ENCODE data around the gene ELK1. TPM values are rescaled to one million over a fixed set of nuclear protein-coding genes. Genes with fewer than 3 reads are reported as not detected.

Gene ELK1
- total and polyA plus RNA-seq, 2 experiments from 2014 or later = 19.2 to 39.5 TPM

DNA sequence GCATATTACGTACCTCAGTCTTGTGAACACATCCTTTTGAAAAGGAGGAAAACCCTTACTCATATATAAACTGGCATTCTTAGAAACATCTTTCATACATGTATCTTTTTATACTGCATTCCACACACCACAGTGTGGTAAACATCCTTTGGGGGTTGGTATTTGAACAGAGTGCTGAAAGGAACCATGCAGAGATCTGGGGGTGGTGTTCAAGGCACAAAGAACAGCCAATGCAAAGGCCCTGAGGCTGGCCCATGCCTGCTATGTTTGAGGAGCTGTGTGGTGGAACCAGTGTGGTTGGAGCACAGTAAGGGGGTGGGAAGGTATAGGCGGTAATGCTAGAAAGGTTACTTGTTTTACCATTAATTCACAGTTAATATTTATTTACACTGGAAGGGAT, 2.0 kb downstream of the ELK1 start:
- Histone ChIP-seq H2AFZ (no peak overlapping the region), H3K4me2 (no peak overlapping the region), H3K4me3 (no peak overlapping the region), H3K79me2 (replicated peaks; ENCODE audit: insufficient read depth) (peaks cover 28% of the 10 kb centered on the region), H3K27ac (ENCODE audit: low read depth) (no peak overlapping the region), H4K20me1 (replicated peaks; ENCODE audit: insufficient read depth) (no peaks in the 10 kb centered on the region; the same call in 1 of the 2 replicates), H3K9me2 (ENCODE audit: insufficient read depth) (no peaks in the 10 kb centered on the region), H3K27me3 (ENCODE audit: insufficient read depth) (no peaks in the 10 kb centered on the region), H3K36me3 (ENCODE audit: insufficient read depth) (no peaks in the 10 kb centered on the region; the same call in 1 of the 2 replicates), H3F3A (replicated peaks; ENCODE audit: low read depth) (no peaks in the 10 kb centered on the region), H3K4me1 (ENCODE audit: insufficient read depth) (peaks cover 3% of the 10 kb centered on the region; the same call in 1 of the 2 replicates)
- peak overlapping the region; percentile 33; the same call in 2 of the 3 replicates for H3K4me3 Mint-ChIP-seq
- no peaks in the 10 kb centered on the region for H3K9me3 Mint-ChIP-seq
- H3K36me3 Mint-ChIP-seq (ENCODE audit: low read depth) = peaks cover 24% of the 10 kb centered on the region
- ATAC-seq (no peak), DNase-seq (ENCODE audit: low spot score) (no peak)
- H3K4me1 Mint-ChIP-seq = peaks cover 23% of the 10 kb centered on the region
- H3K27me3 Mint-ChIP-seq (ENCODE audit: insufficient read depth, low read depth, poor library complexity) = peaks cover 11% of the 10 kb centered on the region
- peak overlapping the region; percentile 27; the same call in 1 of the 2 replicates for H3K27ac Mint-ChIP-seq
- TF ChIP-seq JUNB (IDR thresholded peaks at IDR 0.05; ENCODE audit: unreplicated experiment) (no peak), ZNF331 (CRISPR knock-in tag; IDR thresholded peaks at IDR 0.05; ENCODE audit: low read depth) (no peak), CREB1 (CRISPR knock-in tag; IDR thresholded peaks at IDR 0.05; ENCODE audit: low read depth) (no peak), ZNF114 (CRISPR knock-in tag; IDR thresholded peaks at IDR 0.05) (no peak), NANOG (IDR thresholded peaks at IDR 0.05; ENCODE audit: borderline replicate concordance) (no peak), STAT1 (IDR thresholded peaks at IDR 0.05; ENCODE audit: unreplicated experiment) (no peak), EZH2phosphoT487 (IDR thresholded peaks at IDR 0.05; ENCODE audit: unreplicated experiment) (no peak), EZH2 (IDR thresholded peaks at IDR 0.05; ENCODE audit: low read depth, unreplicated experiment) (no peak), POLR2AphosphoS5 (IDR thresholded peaks at IDR 0.05; ENCODE audit: low read depth) (no peak)
- TF ChIP-seq, protein P1, sequence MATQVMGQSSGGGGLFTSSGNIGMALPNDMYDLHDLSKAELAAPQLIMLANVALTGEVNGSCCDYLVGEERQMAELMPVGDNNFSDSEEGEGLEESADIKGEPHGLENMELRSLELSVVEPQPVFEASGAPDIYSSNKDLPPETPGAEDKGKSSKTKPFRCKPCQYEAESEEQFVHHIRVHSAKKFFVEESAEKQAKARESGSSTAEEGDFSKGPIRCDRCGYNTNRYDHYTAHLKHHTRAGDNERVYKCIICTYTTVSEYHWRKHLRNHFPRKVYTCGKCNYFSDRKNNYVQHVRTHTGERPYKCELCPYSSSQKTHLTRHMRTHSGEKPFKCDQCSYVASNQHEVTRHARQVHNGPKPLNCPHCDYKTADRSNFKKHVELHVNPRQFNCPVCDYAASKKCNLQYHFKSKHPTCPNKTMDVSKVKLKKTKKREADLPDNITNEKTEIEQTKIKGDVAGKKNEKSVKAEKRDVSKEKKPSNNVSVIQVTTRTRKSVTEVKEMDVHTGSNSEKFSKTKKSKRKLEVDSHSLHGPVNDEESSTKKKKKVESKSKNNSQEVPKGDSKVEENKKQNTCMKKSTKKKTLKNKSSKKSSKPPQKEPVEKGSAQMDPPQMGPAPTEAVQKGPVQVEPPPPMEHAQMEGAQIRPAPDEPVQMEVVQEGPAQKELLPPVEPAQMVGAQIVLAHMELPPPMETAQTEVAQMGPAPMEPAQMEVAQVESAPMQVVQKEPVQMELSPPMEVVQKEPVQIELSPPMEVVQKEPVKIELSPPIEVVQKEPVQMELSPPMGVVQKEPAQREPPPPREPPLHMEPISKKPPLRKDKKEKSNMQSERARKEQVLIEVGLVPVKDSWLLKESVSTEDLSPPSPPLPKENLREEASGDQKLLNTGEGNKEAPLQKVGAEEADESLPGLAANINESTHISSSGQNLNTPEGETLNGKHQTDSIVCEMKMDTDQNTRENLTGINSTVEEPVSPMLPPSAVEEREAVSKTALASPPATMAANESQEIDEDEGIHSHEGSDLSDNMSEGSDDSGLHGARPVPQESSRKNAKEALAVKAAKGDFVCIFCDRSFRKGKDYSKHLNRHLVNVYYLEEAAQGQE (IDR thresholded peaks at IDR 0.05; ENCODE audit: unreplicated experiment) = no peak
- TF ChIP-seq, protein P2, sequence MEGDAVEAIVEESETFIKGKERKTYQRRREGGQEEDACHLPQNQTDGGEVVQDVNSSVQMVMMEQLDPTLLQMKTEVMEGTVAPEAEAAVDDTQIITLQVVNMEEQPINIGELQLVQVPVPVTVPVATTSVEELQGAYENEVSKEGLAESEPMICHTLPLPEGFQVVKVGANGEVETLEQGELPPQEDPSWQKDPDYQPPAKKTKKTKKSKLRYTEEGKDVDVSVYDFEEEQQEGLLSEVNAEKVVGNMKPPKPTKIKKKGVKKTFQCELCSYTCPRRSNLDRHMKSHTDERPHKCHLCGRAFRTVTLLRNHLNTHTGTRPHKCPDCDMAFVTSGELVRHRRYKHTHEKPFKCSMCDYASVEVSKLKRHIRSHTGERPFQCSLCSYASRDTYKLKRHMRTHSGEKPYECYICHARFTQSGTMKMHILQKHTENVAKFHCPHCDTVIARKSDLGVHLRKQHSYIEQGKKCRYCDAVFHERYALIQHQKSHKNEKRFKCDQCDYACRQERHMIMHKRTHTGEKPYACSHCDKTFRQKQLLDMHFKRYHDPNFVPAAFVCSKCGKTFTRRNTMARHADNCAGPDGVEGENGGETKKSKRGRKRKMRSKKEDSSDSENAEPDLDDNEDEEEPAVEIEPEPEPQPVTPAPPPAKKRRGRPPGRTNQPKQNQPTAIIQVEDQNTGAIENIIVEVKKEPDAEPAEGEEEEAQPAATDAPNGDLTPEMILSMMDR (conservative IDR thresholded peaks at IDR 0.05; ENCODE audit: low read depth in 2 of 2) = no peak
- TF ChIP-seq, protein P3, sequence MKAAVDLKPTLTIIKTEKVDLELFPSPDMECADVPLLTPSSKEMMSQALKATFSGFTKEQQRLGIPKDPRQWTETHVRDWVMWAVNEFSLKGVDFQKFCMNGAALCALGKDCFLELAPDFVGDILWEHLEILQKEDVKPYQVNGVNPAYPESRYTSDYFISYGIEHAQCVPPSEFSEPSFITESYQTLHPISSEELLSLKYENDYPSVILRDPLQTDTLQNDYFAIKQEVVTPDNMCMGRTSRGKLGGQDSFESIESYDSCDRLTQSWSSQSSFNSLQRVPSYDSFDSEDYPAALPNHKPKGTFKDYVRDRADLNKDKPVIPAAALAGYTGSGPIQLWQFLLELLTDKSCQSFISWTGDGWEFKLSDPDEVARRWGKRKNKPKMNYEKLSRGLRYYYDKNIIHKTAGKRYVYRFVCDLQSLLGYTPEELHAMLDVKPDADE (IDR thresholded peaks at IDR 0.05) = no peak
- TF ChIP-seq, protein P4, sequence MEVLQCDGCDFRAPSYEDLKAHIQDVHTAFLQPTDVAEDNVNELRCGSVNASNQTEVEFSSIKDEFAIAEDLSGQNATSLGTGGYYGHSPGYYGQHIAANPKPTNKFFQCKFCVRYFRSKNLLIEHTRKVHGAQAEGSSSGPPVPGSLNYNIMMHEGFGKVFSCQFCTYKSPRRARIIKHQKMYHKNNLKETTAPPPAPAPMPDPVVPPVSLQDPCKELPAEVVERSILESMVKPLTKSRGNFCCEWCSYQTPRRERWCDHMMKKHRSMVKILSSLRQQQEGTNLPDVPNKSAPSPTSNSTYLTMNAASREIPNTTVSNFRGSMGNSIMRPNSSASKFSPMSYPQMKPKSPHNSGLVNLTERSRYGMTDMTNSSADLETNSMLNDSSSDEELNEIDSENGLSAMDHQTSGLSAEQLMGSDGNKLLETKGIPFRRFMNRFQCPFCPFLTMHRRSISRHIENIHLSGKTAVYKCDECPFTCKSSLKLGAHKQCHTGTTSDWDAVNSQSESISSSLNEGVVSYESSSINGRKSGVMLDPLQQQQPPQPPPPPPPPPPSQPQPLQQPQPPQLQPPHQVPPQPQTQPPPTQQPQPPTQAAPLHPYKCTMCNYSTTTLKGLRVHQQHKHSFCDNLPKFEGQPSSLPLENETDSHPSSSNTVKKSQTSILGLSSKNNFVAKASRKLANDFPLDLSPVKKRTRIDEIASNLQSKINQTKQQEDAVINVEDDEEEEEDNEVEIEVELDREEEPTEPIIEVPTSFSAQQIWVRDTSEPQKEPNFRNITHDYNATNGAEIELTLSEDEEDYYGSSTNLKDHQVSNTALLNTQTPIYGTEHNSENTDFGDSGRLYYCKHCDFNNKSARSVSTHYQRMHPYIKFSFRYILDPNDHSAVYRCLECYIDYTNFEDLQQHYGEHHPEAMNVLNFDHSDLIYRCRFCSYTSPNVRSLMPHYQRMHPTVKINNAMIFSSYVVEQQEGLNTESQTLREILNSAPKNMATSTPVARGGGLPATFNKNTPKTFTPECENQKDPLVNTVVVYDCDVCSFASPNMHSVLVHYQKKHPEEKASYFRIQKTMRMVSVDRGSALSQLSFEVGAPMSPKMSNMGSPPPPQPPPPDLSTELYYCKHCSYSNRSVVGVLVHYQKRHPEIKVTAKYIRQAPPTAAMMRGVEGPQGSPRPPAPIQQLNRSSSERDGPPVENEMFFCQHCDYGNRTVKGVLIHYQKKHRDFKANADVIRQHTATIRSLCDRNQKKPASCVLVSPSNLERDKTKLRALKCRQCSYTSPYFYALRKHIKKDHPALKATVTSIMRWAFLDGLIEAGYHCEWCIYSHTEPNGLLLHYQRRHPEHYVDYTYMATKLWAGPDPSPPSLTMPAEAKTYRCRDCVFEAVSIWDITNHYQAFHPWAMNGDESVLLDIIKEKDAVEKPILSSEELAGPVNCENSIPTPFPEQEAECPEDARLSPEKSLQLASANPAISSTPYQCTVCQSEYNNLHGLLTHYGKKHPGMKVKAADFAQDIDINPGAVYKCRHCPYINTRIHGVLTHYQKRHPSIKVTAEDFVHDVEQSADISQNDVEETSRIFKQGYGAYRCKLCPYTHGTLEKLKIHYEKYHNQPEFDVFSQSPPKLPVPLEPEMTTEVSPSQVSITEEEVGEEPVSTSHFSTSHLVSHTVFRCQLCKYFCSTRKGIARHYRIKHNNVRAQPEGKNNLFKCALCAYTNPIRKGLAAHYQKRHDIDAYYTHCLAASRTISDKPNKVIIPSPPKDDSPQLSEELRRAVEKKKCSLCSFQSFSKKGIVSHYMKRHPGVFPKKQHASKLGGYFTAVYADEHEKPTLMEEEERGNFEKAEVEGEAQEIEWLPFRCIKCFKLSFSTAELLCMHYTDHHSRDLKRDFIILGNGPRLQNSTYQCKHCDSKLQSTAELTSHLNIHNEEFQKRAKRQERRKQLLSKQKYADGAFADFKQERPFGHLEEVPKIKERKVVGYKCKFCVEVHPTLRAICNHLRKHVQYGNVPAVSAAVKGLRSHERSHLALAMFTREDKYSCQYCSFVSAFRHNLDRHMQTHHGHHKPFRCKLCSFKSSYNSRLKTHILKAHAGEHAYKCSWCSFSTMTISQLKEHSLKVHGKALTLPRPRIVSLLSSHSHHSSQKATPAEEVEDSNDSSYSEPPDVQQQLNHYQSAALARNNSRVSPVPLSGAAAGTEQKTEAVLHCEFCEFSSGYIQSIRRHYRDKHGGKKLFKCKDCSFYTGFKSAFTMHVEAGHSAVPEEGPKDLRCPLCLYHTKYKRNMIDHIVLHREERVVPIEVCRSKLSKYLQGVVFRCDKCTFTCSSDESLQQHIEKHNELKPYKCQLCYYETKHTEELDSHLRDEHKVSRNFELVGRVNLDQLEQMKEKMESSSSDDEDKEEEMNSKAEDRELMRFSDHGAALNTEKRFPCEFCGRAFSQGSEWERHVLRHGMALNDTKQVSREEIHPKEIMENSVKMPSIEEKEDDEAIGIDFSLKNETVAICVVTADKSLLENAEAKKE (CRISPR knock-in tag; IDR thresholded peaks at IDR 0.05) = no peak

Measured in GM23338 (cell line).